Liver (tissue), 9 donors: ENCODE measurements around the gene HEXIM2. TPM values are rescaled to one million over a fixed set of nuclear protein-coding genes. Genes with fewer than 3 reads are reported as not detected.
A peak's percentile ranks its signal among the peaks of the same experiment; 100 is the strongest.

Experiments used
- DNase-seq: peaks from one replicate; pipeline ENCODE4 v3.0.0-alpha.2; 2017; ENCODE audit warnings: low spot score
- H3K27ac ChIP-seq, 2 donors: one replicate each; pipeline ENCODE4 v1.7.0; 2013; ENCODE audit warnings: inconsistent platforms in 2 of 2, low read length in 2 of 2, control low read depth in 1 of 2, low read depth in 1 of 2, mild to moderate bottlenecking in 1 of 2
- H3K27me3 ChIP-seq, 4 donors: one replicate each; pipeline versions ENCODE4 v1.6.1 to v1.7.0; 2013; ENCODE audit warnings: low read length in 3 of 4, inconsistent platforms in 1 of 4, mild to moderate bottlenecking in 1 of 4, moderate library complexity in 1 of 4; ENCODE audit not compliant: control insufficient read depth in 4 of 4, insufficient read depth in 4 of 4
- H3K36me3 ChIP-seq, 4 donors: one replicate each; pipeline versions ENCODE4 v1.6.1 to v1.7.0; 2013; ENCODE audit warnings: low read length in 3 of 4, mild to moderate bottlenecking in 3 of 4, low read depth in 1 of 4, moderate library complexity in 1 of 4; ENCODE audit not compliant: control insufficient read depth in 4 of 4, insufficient read depth in 3 of 4
- H3K4me1 ChIP-seq, 4 donors: one replicate each; pipeline versions ENCODE4 v1.6.1 to v1.7.0; 2013; ENCODE audit warnings: low read length in 3 of 4, mild to moderate bottlenecking in 3 of 4, moderate library complexity in 1 of 4; ENCODE audit not compliant: control insufficient read depth in 4 of 4, insufficient read depth in 4 of 4
- H3K4me3 ChIP-seq, 3 donors: one replicate each; pipeline versions ENCODE4 v1.6.1 to v1.7.0; 2013; ENCODE audit warnings: low read length in 3 of 3, control low read depth in 1 of 3, low read depth in 1 of 3, mild to moderate bottlenecking in 1 of 3
- H3K9ac ChIP-seq, 2 donors: one replicate each; pipeline ENCODE4 v1.7.0; 2013; ENCODE audit warnings: low read length in 2 of 2, mild to moderate bottlenecking in 2 of 2, moderate library complexity in 2 of 2, control low read depth in 1 of 2, low read depth in 1 of 2
- H3K9me3 ChIP-seq, 4 donors: one replicate each; pipeline versions ENCODE4 v1.6.1 to v1.7.0; 2013; ENCODE audit warnings: low read length in 3 of 4; ENCODE audit not compliant: control insufficient read depth in 4 of 4
- EGR1 ChIP-seq, 2 donors: IDR thresholded peaks; 2 replicates each; pipeline ENCODE4 v1.6.1; 2016 to 2018; ENCODE audit warnings: antibody characterized with exemption in 2 of 2, low read depth in 2 of 2
- FOXA1 ChIP-seq: IDR thresholded peaks from 2 replicates; pipeline ENCODE4 v1.6.1; 2016; ENCODE audit warnings: antibody characterized with exemption
- GABPA ChIP-seq, 2 donors: IDR thresholded peaks in 1 of 2; conservative IDR thresholded peaks in 1 of 2; 2 replicates each; pipeline ENCODE4 v1.6.1; 2016; ENCODE audit warnings: antibody characterized with exemption in 2 of 2, mild to moderate bottlenecking in 1 of 2, moderate library complexity in 1 of 2
- HNF4A ChIP-seq, 2 donors: conservative IDR thresholded peaks; 2 replicates each; pipeline ENCODE4 v1.6.1; 2016; ENCODE audit warnings: antibody characterized with exemption in 2 of 2, mild to moderate bottlenecking in 2 of 2
- HNF4G ChIP-seq: IDR thresholded peaks from 2 replicates; pipeline ENCODE4 v1.6.1; 2016; ENCODE audit warnings: antibody characterized with exemption
- NR2F2 ChIP-seq: IDR thresholded peaks from 2 replicates; pipeline ENCODE4 v1.6.1; 2016; ENCODE audit warnings: antibody characterized with exemption
- RXRA ChIP-seq, 2 donors: IDR thresholded peaks; 2 replicates each; pipeline ENCODE4 v1.6.1; 2017 to 2018; ENCODE audit warnings: antibody characterized with exemption in 2 of 2, mild to moderate bottlenecking in 1 of 2
- SP1 ChIP-seq: IDR thresholded peaks from 2 replicates; pipeline ENCODE4 v1.6.1; 2018; ENCODE audit warnings: antibody characterized with exemption, mild to moderate bottlenecking
- YY1 ChIP-seq: IDR thresholded peaks from 2 replicates; pipeline ENCODE4 v1.6.1; 2016; ENCODE audit warnings: antibody characterized with exemption, mild to moderate bottlenecking
- WGBS: extraction: QIAGEN DNeasy Blood & Tissue Kit; methylation state at CpG from one replicate; pipeline ENCODE4 v1.1.7; 2013; 5-methylcytosine and 5-hydroxymethylcytosine counted together
- polyA plus RNA-seq, 2 donors: library from polyadenylated mRNA; stranded (reverse) in 1 of 2; unstranded in 1 of 2; fragments of 200-250 nt in 1 of 2; fragments of >200 nt in 1 of 2; fragmentation: Nextera tagmentation in 1 of 2; extraction: Ambion mirVana in 1 of 2; gene quantifications; one replicate each; pipeline versions ENCODE4 v1.2.1 to v1.2.3, GENCODE V29; 2013 to 2015
- total RNA-seq, 2 donors: library from RNA; depleted of rRNA; stranded (reverse); fragments of >200 nt; gene quantifications; one replicate each; pipeline ENCODE4 v1.2.3, GENCODE V29; 2014
- TF ChIP-seq, protein P1 (sequence below): IDR thresholded peaks from 2 replicates; pipeline ENCODE4 v1.6.1; 2016; ENCODE audit warnings: antibody characterized with exemption
- TF ChIP-seq, protein P2 (sequence below): IDR thresholded peaks from 2 replicates; pipeline ENCODE4 v1.6.1; 2016; ENCODE audit warnings: antibody characterized with exemption, mild to moderate bottlenecking
- TF ChIP-seq, protein P3 (sequence below): fragments of 150-350 bp; IDR thresholded peaks from 2 replicates; pipeline ENCODE4 v1.5.1; 2017; ENCODE audit warnings: improper control_type of control experiment, low read depth, low read length; ENCODE audit not compliant: missing input control
- TF ChIP-seq, protein P4 (sequence below): IDR thresholded peaks from 2 replicates; pipeline ENCODE4 v1.6.1; 2016; ENCODE audit warnings: antibody characterized with exemption
- TF ChIP-seq, protein P5 (sequence below): IDR thresholded peaks from 2 replicates; pipeline ENCODE4 v1.6.1; 2016; ENCODE audit warnings: antibody characterized with exemption
- donor health status: healthy.
- donor health status: healthy.
- donor health status: healthy.
- donor health status: healthy.
- donor health status: healthy.

The HEXIM2 gene
- total and polyA plus RNA-seq, 4 donors, result 3.5 to 10.7 (median 5.5) TPM

DNA sequence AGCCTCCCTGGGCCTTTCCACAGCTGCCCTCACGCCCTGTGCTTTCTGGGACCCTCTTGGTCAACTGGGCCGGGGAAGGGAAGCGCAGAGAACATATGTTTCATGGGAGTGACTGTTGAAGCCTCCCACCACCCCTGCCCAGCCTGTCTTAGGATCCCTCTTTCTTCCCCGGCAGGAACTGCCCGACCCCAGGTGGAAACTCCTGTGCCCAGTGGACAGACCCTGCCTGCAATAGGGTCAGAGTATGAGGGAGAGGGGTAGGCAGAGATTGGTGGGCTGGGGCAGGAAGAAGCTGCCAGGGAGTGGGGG lies 10.5 kb downstream of the HEXIM2 start:
- H3K36me3 ChIP-seq, result peaks cover 0 to 14% (median 0%) of the 10 kb centered on the region in 4 donors
- peaks cover 7 to 26% (median 21%) of the 10 kb centered on the region in 4 donors for H3K4me1 ChIP-seq
- no peak for DNase-seq
- peak overlapping the region; percentile 58 to 81 for H3K27ac ChIP-seq
- H3K4me3 ChIP-seq, result no peak overlapping the region
- no peak for TF ChIP-seq EGR1 (IDR thresholded peaks at IDR 0.05; ENCODE audit: low read depth in 2 of 2)
- TF ChIP-seq, protein P1, sequence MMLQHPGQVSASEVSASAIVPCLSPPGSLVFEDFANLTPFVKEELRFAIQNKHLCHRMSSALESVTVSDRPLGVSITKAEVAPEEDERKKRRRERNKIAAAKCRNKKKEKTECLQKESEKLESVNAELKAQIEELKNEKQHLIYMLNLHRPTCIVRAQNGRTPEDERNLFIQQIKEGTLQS, result no peak
- no peak for TF ChIP-seq NR2F2
- no peak for TF ChIP-seq RXRA (IDR thresholded peaks at IDR 0.05)
- TF ChIP-seq SP1, result no peak
- no peak for TF ChIP-seq FOXA1
- TF ChIP-seq, protein P2, sequence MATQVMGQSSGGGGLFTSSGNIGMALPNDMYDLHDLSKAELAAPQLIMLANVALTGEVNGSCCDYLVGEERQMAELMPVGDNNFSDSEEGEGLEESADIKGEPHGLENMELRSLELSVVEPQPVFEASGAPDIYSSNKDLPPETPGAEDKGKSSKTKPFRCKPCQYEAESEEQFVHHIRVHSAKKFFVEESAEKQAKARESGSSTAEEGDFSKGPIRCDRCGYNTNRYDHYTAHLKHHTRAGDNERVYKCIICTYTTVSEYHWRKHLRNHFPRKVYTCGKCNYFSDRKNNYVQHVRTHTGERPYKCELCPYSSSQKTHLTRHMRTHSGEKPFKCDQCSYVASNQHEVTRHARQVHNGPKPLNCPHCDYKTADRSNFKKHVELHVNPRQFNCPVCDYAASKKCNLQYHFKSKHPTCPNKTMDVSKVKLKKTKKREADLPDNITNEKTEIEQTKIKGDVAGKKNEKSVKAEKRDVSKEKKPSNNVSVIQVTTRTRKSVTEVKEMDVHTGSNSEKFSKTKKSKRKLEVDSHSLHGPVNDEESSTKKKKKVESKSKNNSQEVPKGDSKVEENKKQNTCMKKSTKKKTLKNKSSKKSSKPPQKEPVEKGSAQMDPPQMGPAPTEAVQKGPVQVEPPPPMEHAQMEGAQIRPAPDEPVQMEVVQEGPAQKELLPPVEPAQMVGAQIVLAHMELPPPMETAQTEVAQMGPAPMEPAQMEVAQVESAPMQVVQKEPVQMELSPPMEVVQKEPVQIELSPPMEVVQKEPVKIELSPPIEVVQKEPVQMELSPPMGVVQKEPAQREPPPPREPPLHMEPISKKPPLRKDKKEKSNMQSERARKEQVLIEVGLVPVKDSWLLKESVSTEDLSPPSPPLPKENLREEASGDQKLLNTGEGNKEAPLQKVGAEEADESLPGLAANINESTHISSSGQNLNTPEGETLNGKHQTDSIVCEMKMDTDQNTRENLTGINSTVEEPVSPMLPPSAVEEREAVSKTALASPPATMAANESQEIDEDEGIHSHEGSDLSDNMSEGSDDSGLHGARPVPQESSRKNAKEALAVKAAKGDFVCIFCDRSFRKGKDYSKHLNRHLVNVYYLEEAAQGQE, result no peak
- no peak for TF ChIP-seq GABPA (IDR thresholded peaks at IDR 0.05 in 1 of 2, conservative IDR thresholded peaks at IDR 0.05 in 1 of 2)
- TF ChIP-seq, protein P3, sequence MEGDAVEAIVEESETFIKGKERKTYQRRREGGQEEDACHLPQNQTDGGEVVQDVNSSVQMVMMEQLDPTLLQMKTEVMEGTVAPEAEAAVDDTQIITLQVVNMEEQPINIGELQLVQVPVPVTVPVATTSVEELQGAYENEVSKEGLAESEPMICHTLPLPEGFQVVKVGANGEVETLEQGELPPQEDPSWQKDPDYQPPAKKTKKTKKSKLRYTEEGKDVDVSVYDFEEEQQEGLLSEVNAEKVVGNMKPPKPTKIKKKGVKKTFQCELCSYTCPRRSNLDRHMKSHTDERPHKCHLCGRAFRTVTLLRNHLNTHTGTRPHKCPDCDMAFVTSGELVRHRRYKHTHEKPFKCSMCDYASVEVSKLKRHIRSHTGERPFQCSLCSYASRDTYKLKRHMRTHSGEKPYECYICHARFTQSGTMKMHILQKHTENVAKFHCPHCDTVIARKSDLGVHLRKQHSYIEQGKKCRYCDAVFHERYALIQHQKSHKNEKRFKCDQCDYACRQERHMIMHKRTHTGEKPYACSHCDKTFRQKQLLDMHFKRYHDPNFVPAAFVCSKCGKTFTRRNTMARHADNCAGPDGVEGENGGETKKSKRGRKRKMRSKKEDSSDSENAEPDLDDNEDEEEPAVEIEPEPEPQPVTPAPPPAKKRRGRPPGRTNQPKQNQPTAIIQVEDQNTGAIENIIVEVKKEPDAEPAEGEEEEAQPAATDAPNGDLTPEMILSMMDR, result no peak
- no peaks in the 10 kb centered on the region for H3K27me3 ChIP-seq
- H3K9me3 ChIP-seq, result no peaks in the 10 kb centered on the region
- no peak overlapping the region for H3K9ac ChIP-seq
- 88% methylated on average over 5 of the region's 5 CpGs for WGBS

- WGBS, result 22% methylated on average over 10 of the region's 10 CpGs
- TF ChIP-seq HNF4G (no peak), YY1 (peak; percentile 35), RXRA (IDR thresholded peaks at IDR 0.05) (peak in 1 of 2 donors; percentile 32), HNF4A (conservative IDR thresholded peaks at IDR 0.05) (peak in 1 of 2 donors; percentile 1), GABPA (IDR thresholded peaks at IDR 0.05 in 1 of 2, conservative IDR thresholded peaks at IDR 0.05 in 1 of 2) (no peak), EGR1 (IDR thresholded peaks at IDR 0.05; ENCODE audit: low read depth in 2 of 2) (no peak)
- TF ChIP-seq, protein P2, result no peak
- TF ChIP-seq, protein P1, result no peak
- TF ChIP-seq, protein P4, sequence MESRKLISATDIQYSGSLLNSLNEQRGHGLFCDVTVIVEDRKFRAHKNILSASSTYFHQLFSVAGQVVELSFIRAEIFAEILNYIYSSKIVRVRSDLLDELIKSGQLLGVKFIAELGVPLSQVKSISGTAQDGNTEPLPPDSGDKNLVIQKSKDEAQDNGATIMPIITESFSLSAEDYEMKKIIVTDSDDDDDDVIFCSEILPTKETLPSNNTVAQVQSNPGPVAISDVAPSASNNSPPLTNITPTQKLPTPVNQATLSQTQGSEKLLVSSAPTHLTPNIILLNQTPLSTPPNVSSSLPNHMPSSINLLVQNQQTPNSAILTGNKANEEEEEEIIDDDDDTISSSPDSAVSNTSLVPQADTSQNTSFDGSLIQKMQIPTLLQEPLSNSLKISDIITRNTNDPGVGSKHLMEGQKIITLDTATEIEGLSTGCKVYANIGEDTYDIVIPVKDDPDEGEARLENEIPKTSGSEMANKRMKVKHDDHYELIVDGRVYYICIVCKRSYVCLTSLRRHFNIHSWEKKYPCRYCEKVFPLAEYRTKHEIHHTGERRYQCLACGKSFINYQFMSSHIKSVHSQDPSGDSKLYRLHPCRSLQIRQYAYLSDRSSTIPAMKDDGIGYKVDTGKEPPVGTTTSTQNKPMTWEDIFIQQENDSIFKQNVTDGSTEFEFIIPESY, result no peak
- TF ChIP-seq, protein P5, sequence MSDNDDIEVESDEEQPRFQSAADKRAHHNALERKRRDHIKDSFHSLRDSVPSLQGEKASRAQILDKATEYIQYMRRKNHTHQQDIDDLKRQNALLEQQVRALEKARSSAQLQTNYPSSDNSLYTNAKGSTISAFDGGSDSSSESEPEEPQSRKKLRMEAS, result peak; percentile 73
- peaks cover 0 to 14% (median 0%) of the 10 kb centered on the region in 4 donors for H3K36me3 ChIP-seq
- H3K4me1 ChIP-seq, result peaks cover 7 to 26% (median 21%) of the 10 kb centered on the region in 4 donors
- H3K4me3 ChIP-seq, result peak overlapping the region in 2 of 3 donors; percentile 1 to 26
- peak overlapping the region in 1 of 2 donors; percentile 27 for H3K9ac ChIP-seq
- H3K27me3 ChIP-seq, result no peaks in the 10 kb centered on the region
- no peaks in the 10 kb centered on the region for H3K9me3 ChIP-seq
- no peak for DNase-seq
- peak overlapping the region; percentile 58 to 81 for H3K27ac ChIP-seq
Observed at GRCh38 chr17:45172541-45173286, 11.0 kb downstream of the HEXIM2 start.
